AML-193 (cell line): ENCODE data around the gene PSD4.

Source experiments
- DNase-seq, 2 experiments: peaks; one replicate each; lab custom pipeline; 2025; lab: John Stamatoyannopoulos, UW

Gene PSD4

GRCh38 chr2:113173542-113174375 lies at the start of gene PSD4:
PSD4 (plus strand) TSS chr2:113173971; CDS start chr2:113182457, 8,486 bp downstream.
- peak; percentile 84 to 90 for DNase-seq

- peak in 1 of 2 experiments; percentile 41 for DNase-seq
These were observed 49.4 kb upstream of the PSD4 start for GRCh38 chr2:113124181-113124961.

- no peak for DNase-seq
These were observed 48.6 kb upstream of the PSD4 start for GRCh38 chr2:113124984-113125855.

GRCh38 chr2:113126845-113127645 lies 46.7 kb upstream of the PSD4 start, which contains the start of gene IL1RN:
IL1RN (plus strand) TSS chr2:113127598; CDS start chr2:113127625, 27 bp downstream.
- DNase-seq = peak; percentile 93 to 96

GRCh38 chr2:113127646-113128570 lies 45.9 kb upstream of the PSD4 start:
- no peak for DNase-seq

GRCh38 chr2:113129519-113130078 lies 44.2 kb upstream of the PSD4 start:
- no peak for DNase-seq

GRCh38 chr2:113131352-113132185 lies 42.2 kb upstream of the PSD4 start:
- DNase-seq = no peak

GRCh38 chr2:113132414-113133021 lies 41.3 kb upstream of the PSD4 start:
- no peak for DNase-seq

- DNase-seq = no peak
These were observed 39.8 kb upstream of the PSD4 start for GRCh38 chr2:113133704-113134598.

GRCh38 chr2:113134717-113135116 lies 39.1 kb upstream of the PSD4 start:
- no peak for DNase-seq

GRCh38 chr2:113135317-113135716 lies 38.5 kb upstream of the PSD4 start:
- no peak for DNase-seq

- peak; percentile 41 to 49 for DNase-seq
These were observed 36.7 kb upstream of the PSD4 start for GRCh38 chr2:113136828-113137775.

GRCh38 chr2:113137827-113138226 lies 35.9 kb upstream of the PSD4 start:
- no peak for DNase-seq

GRCh38 chr2:113138428-113139322 lies 35.1 kb upstream of the PSD4 start:
- DNase-seq = peak; percentile 75 to 82

- DNase-seq = no peak
These were observed 32.3 kb upstream of the PSD4 start for GRCh38 chr2:113141451-113141850.
